Panc1 (cell line): ENCODE results near the gene CTLA4.

ENCODE experiments used
- POLR2AphosphoS5 ChIP-seq: IDR thresholded peaks from 2 replicates; pipeline ENCODE4 v1.6.1; 2012; ENCODE audit warnings: mild to moderate bottlenecking, low read depth, low read length, moderate library complexity
- TF ChIP-seq, protein P1 (sequence below): fragments of 450-650 bp; IDR thresholded peaks from 2 replicates; pipeline ENCODE4 v1.5.1; 2017; ENCODE audit warnings: mild to moderate bottlenecking

GRCh38 chr2:203870941-203871340 lies 3.4 kb downstream of the CTLA4 start:
- TF ChIP-seq, protein P1, sequence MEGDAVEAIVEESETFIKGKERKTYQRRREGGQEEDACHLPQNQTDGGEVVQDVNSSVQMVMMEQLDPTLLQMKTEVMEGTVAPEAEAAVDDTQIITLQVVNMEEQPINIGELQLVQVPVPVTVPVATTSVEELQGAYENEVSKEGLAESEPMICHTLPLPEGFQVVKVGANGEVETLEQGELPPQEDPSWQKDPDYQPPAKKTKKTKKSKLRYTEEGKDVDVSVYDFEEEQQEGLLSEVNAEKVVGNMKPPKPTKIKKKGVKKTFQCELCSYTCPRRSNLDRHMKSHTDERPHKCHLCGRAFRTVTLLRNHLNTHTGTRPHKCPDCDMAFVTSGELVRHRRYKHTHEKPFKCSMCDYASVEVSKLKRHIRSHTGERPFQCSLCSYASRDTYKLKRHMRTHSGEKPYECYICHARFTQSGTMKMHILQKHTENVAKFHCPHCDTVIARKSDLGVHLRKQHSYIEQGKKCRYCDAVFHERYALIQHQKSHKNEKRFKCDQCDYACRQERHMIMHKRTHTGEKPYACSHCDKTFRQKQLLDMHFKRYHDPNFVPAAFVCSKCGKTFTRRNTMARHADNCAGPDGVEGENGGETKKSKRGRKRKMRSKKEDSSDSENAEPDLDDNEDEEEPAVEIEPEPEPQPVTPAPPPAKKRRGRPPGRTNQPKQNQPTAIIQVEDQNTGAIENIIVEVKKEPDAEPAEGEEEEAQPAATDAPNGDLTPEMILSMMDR, result no peak
- TF ChIP-seq POLR2AphosphoS5, result no peak
